LHCN-M2 (cell line): Measurements from ENCODE around the gene EPHA8. TPM values are rescaled to one million over a fixed set of nuclear protein-coding genes. Genes with fewer than 3 reads are reported as not detected.

Experiments used
- DNase-seq: peaks from one replicate; pipeline ENCODE4 v3.0.0-alpha.2; 2012; ENCODE audit warnings: low read depth
- total RNA-seq: library from RNA; depleted of rRNA; stranded (reverse); fragments of >200 nt; gene quantifications from 2 replicates; pipeline ENCODE4 v1.2.3, GENCODE V29; 2014; rRNA removed

The EPHA8 gene
- total RNA-seq, 1 experiment from 2014 or later, result not detected

DNA sequence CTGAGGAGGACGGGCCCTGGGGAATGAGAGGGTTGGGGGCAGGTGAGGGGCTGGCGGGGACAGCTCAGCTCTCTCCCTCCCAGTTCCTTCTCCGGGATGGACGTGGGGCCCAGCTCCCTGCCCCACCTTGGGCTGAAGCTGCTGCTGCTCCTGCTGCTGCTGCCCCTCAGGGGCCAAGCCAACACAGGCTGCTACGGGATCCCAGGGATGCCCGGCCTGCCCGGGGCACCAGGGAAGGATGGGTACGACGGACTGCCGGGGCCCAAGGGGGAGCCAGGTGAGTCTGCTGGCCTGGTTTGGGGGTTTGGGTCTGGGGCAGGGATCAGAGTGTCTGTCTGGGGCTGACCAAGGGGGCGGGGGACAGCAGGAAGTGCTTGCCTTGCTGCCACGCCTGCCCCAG lies 80.6 kb downstream of the EPHA8 start:
- DNase-seq, result no peak

DNA sequence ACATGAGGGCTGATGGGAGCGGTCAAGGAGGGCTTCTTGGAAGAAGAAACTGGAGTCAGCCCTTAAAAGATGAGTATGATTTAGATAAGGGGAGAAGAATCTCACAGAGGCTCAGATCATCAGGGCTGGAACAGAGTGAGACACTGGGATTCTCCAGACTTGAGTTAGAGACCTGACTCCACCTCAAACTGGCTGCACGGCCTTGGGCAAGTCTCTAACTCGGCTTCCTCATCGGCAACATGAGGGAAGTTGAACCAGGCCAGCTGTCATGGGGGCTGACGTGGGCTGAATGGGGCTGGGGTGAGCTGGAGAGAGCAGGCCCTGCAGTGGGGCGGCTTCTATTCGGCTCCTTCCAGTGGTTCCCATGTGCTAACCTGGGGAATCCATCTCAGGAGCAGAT lies 82.6 kb downstream of the EPHA8 start:
- no peak for DNase-seq

DNA sequence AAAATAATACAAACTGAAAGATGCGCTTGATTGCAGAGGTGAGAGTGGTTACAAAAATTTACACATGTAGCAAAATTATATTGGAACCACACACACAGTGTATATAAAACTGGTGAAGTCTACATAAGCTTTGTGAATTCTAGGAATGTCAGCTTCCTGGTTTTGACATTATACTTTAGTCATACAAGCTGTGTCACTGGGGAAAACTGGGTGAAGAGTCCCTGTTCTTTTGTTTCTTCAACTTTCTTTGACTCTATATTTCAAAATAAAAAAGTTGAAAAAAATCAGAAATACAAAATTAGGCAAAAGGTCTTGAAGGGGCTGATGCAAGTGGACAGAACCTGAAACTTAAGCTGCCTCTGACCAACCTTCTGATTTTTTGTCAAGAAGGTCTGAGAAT lies 83.1 kb downstream of the EPHA8 start:
- DNase-seq, result no peak

DNA sequence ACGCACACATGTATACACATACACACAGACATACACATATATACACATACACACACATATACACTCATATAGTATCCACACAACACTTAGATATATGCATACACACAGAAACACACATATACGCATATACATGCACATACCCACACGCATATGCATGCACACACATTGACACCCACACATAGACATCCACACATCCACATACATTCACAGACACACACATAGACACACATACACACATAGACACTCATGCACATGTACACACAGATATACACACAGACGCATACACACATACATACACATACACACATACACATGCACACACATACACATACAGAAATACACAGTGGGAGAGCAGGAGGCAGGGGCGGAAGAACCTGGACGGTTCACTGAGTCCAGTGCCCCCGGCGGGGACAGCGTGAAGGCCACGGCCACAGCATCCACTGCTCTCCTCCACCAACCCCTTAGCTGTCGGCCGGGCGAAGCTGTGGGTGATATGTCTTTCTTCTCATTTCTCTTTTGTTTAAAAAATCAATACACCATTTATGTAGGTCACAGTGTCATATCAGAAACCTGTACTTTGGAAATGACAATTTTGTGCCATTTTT lies 86.9 kb downstream of the EPHA8 start:
- DNase-seq, result no peak

DNA sequence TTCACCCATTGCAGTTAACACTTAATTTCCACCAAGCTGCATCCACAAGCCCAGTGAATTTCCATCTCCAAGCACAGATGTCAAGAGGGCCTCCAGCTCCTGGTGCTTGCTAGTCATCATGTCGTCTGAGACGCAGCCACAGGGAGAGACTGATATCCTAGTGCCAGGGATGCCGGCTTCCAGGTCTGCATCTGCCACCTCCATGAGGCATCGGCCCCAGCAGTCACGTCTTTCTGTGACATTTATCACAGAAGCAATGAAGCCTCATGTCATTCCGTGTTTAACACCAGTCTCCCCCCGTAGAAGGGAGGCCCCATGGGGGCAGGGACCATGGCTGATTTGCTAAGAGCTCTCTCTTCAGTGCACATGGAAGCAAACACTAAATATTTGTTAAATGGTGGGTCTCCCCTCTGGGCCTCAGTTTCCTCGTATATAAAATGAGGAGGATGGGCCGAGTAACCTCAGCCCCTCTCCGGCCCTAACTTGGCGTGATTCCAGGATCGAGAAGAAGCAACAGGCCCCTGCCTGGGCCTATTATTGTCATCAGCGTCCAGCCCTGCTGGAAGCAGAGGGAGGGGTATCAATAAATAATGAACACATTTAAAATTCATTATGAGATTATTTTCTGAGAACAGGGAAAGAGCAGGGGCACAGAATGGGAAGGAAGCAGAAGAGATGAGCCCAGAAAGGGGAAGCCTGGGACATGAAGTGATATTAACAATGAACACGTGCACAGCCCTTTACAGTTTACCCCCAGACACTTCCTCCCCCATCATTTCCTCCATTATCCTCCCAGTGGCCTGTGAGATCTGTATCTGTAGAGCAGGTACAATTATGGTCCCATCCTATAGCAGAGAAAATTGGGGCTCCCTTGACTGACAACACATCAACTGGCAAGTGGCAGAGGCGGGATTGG lies 88.9 kb downstream of the EPHA8 start:
- no peak for DNase-seq

DNA sequence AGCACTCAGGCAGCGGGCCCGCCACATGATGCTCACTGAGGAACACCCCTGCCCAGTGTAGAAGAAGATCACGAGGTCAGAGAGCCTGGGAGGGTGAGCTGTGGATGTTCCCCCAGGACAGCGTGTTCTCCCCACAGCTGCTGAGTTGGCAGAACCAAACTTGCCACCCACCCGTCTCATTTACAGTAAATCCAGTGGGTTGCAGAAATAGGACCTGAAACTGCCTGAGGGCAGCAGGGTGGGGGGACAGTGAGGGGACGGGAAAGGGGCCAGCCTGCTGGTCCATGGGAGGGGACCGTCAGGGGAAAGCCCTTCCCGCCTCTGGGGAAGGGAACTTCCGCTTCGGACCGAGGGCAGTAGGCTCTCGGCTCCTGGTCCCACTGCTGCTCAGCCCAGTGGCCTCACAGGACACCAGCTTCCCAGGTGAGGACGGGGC lies 89.6 kb downstream of the EPHA8 start, which contains the start of gene C1QB:
Gene C1QB (plus strand): TSS at position 356 of the 436 bp plus-strand sequence. CDS start 6,227 bp downstream, outside the sequence.
- no peak for DNase-seq

Other genes starting within 250 kb of the EPHA8 start
- gene ZBTB40, start 111.6 kb upstream of the EPHA8 start, total RNA-seq, result 10.1 and 12.9 TPM in 2 replicates
- not detected in 2 replicates for gene C1QA, start 73.1 kb downstream of the EPHA8 start, total RNA-seq
- gene C1QC, start 80.1 kb downstream of the EPHA8 start, total RNA-seq, result not detected in 2 replicates
- not detected in 2 replicates for gene C1QB, start 89.7 kb downstream of the EPHA8 start, total RNA-seq
- gene EPHB2, start 147.3 kb downstream of the EPHA8 start, total RNA-seq, result 2.6 and 3.5 TPM in 2 replicates